GM18499 (cell line): Measurements from ENCODE around the gene INSIG1.

ENCODE experiments used
- ATAC-seq: cut with Tn5 transposase; IDR thresholded peaks from one replicate; pipeline ENCODE4 v1.9.1; 2021; ENCODE audit warnings: moderate number of reproducible peaks; ENCODE audit not compliant: insufficient read depth, unreplicated experiment

INSIG1 gene

DNA sequence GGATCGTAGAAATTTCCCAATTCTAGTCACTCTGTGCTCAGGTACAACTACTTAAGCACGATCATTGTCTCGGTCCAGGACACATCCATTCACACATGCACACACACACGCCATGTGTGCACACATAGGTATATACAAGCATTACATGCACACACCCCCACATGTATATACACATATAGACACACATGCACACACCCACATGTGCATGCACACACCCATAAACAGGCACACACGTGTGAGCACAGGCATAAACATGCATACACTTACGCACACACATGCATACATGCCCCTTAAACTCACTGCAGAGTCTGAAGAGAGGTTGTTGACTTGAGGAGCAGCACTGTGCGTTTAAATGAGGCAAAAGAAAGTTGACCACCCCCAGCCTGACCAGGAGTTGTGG, 32.5 kb upstream of the INSIG1 start:
- no peak for ATAC-seq

DNA sequence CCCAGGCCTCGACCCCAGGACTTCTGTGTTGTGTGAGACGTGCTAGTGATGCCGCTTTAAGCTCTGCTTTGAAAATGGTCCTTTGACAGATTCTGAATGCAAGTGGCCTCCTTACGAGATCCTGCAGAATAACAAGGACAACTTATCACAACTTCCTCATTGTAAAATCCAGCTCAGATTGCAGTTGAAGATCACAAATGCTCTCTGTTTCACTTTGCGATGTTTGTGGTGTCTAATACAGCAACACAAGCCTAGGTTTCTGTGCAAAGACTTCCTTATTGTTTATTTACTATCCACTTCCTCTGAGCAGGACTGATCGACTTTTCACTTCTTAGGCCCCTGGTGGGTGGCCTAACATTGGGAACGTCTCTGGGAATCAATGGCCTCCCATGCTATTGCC, 31.7 kb upstream of the INSIG1 start:
- ATAC-seq = no peak

DNA sequence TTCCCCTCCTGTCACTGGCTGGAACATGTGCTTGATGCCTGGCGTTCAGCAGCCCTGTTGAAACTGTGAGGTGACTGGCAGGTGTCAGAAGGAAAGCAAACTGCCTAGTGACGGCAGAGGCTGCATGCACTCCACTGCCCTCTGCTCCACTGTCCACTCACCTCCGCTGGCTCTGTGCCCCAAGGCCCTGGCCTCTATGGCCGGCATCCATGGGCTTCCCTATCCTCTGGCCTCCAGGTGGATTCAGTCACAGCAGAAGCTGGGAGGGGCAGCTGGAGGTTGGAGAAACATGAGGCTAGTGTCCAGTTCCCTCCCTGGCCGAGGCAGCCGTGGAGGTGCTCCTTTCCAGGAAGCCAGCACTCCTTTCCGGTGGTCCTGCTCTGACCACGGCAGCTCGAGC, 31.2 kb upstream of the INSIG1 start:
- no peak for ATAC-seq

DNA sequence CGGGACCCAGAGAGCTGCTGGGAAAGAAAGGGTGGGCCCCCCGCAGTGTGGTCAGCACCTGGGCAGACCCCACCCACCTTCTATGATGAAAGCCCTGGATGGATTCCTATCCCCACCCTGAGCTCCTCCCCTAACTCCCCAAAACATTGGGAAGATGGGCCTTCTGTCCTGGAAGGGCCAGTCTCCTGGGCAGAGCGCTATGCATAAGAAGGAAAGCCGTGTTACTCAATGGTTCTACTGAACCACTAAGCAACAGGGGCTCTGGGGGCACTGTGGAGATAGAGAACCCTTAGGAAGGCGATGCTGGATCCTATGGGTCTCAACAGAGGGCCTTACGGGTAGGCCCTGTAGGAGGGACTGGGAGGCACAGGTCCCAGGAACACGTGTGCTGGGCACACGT, 30.7 kb upstream of the INSIG1 start:
- ATAC-seq = no peak

DNA sequence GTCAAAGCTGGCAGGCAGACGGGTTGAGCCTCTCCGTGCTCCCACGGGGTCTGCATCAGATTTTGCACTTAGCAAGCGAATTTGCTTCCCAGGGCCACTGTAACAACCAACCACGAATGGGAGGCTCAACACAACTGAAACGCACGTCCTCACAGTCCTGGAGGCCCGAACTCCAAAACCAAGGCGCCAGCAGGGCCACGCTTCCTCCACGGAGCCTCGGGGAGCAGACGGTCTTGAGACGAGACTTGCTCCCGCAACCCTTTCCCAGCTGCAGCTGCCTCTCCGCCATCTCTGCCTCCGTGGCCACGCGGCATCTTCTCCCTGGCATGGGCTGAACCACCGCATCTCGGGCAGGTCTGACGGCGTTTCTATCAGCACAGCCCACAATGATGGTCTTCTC, 30.2 kb upstream of the INSIG1 start:
- ATAC-seq = no peak

DNA sequence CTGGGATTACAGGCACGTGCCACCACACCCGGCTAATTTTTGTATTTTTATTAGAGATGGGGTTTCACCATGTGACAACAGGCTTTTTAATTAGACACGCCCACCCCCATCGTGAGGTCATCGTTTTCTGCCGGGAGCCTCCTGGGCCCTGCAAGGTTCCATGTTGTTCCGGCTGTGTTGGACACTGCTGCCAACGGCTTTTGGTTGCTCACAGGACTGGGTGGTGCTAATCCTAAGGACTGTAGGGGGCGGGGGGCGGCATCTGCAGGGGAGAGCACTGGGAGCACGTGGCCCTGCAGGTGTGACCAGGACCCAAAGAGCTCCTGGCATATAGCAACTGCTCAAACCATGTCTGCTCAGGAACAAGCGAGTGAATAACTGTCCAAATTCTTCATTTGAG, 29.5 kb upstream of the INSIG1 start:
- no peak for ATAC-seq

DNA sequence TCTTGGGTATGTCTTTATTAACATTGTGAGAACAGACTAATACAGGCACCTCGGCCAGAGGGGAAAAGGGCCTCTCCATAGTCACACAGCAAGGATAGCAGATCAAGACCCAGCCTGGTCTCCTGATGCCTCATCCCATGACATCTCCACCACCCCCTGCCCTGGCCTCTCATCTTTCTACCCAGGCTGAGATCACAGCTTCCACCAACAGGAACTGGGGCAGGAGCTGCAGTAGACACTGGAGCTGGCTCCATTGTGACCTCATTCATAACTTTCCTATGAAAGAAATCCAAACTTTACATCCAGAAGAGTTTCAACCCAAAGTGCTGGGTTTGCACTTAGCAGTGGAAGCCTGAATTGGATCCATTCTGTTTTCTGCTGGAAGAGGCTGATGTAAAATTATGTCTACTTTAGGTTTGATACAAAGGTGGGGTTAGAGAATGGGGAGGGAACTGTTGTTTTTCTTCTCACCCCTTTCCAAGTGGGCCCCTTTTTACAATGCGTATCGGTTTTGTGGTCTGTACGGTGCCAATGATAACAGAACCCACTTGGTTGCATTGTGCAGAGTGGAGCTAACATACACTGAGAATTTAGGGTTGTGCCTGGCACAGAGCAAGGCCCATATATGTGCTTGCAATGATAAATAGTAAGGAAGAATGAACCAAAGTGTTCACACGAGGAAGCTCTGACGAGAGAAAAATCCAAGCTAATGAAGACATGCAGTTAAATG, 28.6 kb upstream of the INSIG1 start:
- ATAC-seq = no peak

DNA sequence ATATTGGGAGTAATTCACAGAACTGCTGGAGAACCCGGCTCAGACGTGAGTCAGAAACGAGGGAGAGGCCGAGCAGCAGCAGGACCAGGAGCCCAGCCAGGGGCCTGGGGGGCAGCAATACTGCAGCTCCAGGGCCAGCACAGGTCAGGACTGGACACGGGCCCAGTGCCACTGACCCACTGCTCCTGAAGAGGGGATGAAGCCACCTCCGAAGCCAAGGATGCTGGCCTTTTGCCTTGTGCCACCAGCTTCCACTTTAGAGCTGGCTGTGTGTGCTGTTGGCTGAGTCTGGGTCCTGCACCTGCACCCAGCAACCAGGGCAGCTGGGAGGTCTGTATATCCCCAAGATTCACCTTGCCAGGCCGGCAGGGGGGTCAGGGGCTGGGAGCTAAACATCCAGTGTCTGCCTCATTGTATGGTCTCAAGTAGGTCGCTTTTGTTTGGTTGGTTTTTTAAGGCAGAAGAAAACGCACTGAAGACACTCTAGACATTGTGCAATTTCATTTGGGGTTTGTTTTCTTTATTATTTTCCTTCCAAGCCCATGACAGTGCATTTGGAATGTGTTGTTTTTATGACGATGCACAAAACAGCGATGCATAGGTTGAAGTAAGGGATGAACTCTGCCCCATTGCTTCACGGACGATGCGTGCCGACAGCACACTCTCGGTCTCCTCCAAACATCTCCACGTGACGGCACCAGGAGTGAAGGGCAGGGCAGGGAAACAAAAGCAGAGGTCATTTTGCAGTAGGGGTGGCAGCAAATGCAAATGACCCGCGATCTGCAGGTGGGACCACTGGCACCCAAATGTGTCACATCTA, 27.7 kb upstream of the INSIG1 start:
- no peak for ATAC-seq

DNA sequence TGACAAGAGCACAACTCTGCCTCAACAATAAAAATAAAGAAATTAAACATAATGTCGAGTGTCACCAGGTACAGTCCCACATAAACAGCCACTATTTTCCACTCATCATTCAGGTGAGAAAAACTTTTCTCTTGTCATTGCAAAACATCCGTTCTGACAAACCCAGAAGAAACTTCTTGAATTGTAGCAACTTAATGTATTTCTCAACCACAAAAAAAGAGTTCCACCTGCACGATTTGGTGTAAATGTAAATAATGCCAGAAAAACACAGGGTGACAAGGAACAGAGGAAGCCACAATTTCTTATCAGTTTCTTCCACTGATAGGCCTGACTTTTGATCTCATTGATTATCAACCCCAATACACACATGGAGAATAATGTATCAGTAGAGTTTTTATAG, 26.8 kb upstream of the INSIG1 start:
- no peak for ATAC-seq

DNA sequence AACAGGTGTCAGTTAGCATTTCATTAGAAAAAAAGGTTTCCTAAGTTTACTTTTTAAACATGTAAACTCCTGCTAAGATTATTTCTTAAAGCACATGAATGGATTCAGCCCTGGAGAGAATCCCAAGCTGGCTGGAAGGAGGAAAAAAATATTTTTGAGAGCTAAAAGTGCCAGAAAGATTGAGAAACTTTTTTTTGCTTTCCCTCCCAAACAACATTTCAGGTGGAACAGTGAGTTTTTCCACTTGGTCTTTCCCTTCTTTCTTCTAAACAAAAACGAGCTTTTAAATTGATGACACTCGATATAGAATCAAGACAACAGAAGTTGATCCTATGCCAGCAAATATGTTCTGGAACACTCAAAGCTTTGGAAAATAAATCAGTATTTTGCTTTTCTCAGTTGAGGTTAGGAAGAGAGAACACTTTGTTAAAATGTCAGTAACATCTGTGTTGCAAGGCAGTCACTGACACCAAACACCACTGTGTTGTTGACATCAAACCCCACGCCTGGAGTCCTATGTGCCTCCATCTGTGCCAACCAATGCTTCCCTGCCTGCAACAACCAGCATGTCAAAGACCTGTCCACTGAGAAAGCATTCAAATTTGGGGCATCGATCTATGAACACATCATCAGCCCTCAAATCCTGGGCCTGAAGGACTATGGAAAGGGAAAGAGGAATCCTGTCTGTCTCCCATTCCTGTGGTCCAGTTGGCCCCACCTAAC, 22.9 kb upstream of the INSIG1 start:
- ATAC-seq = no peak

DNA sequence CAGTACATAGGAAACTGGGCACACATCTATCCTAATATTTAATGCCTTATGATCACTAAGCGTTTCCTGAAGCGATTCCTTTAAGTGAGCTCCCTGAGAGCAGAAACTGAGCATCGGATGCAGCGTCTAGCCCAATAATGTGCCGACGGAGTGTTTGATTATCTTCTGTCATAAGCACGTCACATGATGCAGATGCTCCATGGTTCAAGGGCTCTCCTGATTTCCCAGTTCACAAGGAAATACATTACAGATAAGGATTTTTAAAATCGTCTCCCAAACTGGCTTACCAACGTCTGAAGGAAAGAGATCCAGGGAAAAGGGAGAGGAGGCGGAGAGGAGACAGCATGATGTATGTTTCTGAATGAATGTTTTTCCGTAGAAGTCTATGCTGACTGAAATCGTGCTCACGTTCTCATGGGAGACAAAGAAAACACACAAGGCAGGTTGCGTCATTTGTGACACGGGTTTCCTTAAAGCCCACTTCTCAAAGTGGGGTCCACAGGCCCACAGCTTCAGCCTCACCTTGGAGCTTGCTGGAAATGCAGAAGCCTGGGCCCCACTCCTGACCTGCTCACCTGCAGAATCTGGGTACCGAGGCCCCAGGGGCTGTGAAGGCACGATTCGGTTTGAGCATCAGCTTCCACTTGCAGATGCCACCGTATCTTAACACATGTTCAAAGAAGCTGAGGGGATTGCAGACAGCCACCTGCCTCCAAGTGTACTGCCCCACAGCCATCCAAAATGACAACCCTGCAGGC, 21.5 kb upstream of the INSIG1 start:
- ATAC-seq = no peak

DNA sequence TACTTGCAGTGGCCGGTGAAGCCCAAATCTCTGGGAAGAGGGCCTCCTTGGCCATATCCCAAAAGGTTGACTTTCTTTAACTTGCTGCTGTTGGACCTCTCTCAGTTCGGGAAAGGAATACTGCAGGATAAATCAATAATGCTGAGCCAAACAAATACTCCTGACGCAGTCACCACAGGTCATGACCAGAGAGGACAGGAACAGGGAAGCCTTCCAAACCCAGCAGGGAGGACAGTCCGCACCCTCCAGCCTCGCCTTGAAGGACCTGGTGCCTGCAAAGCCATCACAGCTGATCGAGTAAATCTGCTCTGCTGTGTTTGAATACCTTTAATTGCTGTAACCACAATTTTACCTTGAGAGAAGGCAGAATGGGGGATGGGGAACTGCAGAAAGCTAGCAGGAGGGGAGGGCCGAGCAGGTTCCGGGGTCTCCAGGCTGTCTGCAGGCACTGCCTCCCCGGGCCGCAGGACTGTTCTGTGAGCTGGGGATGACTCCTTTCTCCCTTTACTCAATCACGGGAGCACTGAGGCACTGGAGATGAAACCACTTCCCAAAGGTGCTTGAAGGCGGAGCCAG, 20.8 kb upstream of the INSIG1 start:
- no peak for ATAC-seq

DNA sequence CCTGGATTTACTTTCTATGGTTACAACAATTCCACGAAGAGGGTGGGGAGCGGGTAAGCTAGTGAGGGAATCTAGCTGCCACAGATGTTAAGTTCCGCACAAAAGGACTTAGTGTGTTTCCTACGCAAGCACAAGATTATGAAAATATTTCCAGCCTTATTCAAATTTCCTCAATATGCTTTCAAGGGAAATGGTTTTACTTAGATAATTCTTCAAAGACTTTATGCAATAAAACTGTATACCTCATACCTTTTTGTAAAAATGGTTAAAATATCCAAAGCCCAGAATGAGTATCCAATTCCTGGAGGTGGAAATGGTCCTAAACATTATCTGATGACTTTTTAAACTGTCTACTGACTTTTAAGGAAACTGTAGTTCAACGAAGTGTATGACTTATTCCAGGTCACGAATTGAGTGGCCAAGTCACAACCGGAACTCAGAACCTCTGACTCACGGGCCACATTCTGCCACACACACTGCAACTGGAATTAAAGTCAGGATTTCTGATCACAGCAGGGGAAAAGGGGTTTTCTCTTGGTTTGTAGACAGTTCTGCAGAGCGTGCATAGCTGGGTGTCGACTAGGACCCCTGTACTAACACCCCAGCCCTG, 20.2 kb upstream of the INSIG1 start:
- no peak for ATAC-seq

DNA sequence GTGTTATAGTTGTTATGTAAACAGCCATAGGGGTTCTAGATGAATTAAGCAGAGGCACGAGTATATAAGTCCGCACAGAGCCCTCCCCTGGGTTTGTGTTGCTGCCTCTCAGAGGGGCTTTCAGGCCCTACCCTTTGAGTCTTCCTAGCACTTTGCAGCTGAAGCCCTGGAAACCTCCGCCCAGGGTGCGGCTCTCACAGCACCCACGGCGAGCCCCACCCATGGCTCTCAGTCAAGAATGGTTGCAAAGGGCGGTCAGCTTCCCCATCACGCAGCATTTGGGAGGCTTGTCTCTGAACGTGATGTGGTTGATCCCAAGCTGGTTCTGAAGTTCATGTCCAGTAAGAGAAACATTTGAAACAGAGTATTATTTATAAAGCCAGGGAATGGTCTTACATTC, 18.8 kb upstream of the INSIG1 start:
- no peak for ATAC-seq

DNA sequence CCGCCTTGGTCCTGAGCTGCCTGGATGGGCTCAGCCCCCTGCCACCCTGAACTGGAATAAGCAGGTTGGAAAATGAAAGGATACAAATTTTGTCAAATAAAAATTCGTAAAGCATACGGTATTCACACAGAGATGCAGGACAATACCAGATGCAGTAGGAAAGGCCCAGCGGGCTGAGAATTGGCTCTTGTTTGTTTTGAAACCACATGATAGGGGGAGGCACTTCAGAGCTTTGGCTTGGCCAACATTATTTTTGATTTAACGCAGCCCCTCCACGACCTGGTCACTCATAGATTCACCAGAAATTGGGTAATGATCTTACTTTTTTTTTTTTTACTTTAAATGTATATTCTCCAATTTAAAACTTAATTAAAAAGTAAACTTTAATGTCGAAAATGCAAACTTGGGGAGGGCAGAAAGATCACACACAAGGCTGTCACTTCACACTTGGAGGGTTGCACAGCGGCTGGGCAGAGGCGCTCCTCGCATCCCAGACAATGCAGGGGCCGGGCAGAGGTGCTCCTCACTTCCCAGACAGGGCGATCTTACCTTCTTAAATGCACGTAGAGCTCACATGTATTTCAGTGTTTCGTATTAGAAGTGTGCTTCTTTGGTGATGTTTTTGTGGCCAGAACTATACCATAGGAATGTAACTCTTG, 17.8 kb upstream of the INSIG1 start:
- no peak for ATAC-seq

DNA sequence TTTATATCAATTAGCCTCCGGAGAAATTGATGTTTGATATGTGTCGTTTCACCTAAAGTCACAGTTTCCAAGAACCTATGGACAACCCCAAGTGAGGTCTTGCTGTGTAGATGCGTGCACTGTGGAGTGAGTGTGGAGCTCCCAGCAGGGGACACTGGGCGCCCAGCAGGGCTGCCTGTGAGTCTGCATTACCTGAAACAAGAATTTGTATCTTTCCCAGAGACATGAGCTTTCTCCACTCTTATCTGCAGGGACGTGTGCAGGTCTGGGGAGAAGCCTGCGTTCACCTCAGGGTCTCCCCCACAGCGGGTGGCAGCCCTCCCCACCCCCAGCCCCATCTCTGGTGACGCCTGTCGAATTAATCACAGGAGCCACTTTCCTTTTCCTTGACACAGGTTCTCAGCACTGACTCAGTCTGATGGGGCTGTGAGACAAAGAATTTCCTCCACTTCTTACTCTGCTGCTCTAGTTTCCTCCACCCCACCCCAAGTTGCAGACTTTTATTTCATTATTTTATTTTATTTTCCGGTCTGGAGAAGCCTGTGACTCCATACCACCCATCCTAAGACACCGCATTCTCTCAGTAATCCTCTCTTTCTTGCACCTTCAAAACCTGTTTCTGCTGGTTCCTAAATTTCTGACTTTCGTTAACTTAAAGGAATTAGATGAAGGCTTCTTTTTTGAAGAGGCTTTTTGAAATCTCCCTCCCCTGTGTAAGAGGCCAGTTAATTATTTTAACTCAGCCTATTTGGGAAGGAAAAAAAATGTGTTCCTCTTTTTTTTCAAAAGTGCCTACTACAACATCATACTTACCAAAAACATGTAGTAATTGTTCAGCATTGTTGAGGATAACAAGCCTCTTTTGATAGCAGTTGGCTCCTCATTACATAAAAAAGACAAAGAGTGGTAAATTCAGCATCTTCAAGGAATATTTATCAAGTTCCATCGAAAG, 17.0 kb upstream of the INSIG1 start:
- ATAC-seq = no peak

DNA sequence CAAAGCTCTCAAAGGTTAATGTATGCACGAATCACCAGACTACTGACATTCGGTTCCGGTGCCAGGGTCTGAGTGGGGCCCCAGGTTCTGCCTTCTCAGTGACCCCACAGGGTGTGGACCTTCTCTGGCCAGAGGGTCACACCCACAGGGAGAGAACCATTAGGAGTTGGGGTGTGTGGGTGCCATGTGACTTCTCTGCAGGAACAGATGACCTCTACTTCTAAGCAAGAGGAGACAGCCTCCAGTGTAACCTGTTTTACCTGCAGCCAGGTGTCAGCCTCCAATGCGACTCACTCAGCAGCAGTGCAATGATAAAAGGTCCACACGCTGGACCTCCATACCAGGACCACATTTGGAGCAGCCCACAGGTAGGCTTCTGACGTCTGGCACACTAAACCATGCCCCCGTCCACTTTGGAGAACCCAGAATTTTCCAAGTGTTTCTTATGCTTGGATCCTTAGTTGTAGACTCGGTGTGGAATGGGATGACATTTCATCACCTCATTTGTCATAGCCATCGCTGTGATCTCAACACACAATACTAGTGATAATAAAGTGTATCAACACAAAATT, 16.2 kb upstream of the INSIG1 start:
- ATAC-seq = no peak

DNA sequence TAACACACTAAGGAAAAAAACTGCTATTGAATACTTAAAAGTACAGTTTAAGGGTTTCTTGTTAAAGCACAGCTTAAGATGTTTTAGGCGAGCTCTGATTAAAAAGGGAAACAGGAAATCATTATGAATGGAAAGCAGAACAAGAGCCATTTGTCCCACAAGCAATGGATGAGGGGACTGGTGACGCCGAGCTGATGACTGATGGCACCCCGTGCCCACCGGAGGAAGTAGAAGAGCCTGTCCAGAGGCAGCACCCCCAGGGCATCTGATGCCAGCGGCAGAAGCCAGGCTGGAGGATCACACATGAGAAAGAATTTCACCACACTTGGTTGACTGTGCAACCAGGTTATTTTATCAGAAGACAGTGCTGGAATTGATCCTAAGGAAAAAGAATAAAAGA, 15.0 kb upstream of the INSIG1 start:
- ATAC-seq = no peak
